HepG2 (cell line): Measurements from ENCODE around the gene LRP2. TPM values are rescaled to one million over a fixed set of nuclear protein-coding genes. Genes with fewer than 3 reads are reported as not detected.

ENCODE experiments used
- ATAC-seq: fragments of 200-7000 bp; cut with Tn5 transposase; 3 replicates; pipeline ENCODE4 v1.9.1; 2020; ENCODE audit warnings: mild to moderate bottlenecking, moderate library complexity
- BruUV-seq: library from RNA; stranded (reverse); fragments of 400-500 nt; replicated peaks from 2 replicates; lab custom pipeline; 2021; lab: Mats Ljungman, UMichigan
- CTCF ChIA-PET: fragments of 300-600 bp; formaldehyde crosslinking; extraction: SDS; loops from one replicate; lab custom pipeline; 2021; ENCODE audit warnings: low total read pairs, inconsistent platforms, low intra/inter-chr PET ratio; lab: Yijun Ruan, JAX
- POLR2A ChIA-PET: fragments of 350-600 bp; sonication (Branson Sonifier 250); formaldehyde crosslinking; loops from one replicate; lab custom pipeline; 2020; ENCODE audit warnings: antibody characterized with exemption, inconsistent platforms; lab: Yijun Ruan, JAX
- DNase-seq: peaks from one replicate; pipeline ENCODE4 v3.0.0-alpha.2; 2015; ENCODE audit warnings: low spot score
- FAIRE-seq: peaks from 3 replicates; lab custom pipeline; 2011; peaks lifted over from hg19 to GRCh38; lab: Jason Lieb, UNC
- H2AFZ ChIP-seq: one replicate; pipeline ENCODE4 v1.6.1; 2011; ENCODE audit warnings: low read length, inconsistent platforms
- H3K27ac ChIP-seq: fragments of 300-600 bp; 3 replicates; pipeline ENCODE4 v1.8.0; 2011; ENCODE audit warnings: mixed run types, mild to moderate bottlenecking, mixed read lengths, low read length, inconsistent platforms; ENCODE audit not compliant: insufficient read depth; ENCODE audit errors: extremely low read length
- H3K27me3 ChIP-seq, 2 experiments: fragments of 200-600 bp in 1 of 2; 2 replicates in 1 of 2; 3 replicates in 1 of 2; pipeline versions ENCODE4 v1.6.0 to v1.8.0; 2011; ENCODE audit warnings: low read length in 2 of 2, mild to moderate bottlenecking in 2 of 2, moderate library complexity in 2 of 2, inconsistent platforms in 1 of 2; ENCODE audit not compliant: insufficient read depth in 2 of 2, control insufficient read depth in 1 of 2
- H3K36me3 ChIP-seq, 2 experiments: fragments of 200-600 bp in 1 of 2; replicated peaks in 1 of 2; 2 replicates in 1 of 2; 3 replicates in 1 of 2; pipeline versions ENCODE4 v1.5.1 to v1.8.0; 2011; ENCODE audit warnings: low read length in 2 of 2, inconsistent platforms in 1 of 2; ENCODE audit not compliant: insufficient read depth in 2 of 2, control insufficient read depth in 1 of 2
- H3K4me1 ChIP-seq: 2 replicates; pipeline ENCODE4 v1.5.1; 2012; ENCODE audit warnings: low read length, inconsistent platforms; ENCODE audit not compliant: insufficient read depth
- H3K4me2 ChIP-seq: 2 replicates; pipeline ENCODE4 v1.6.0; 2011; ENCODE audit warnings: low read depth, low read length, inconsistent platforms
- H3K4me3 ChIP-seq, 3 experiments: fragments of 200-600 bp in 1 of 3; sonication (generic), shearing (Covaris generic) in 1 of 3; replicated peaks in 1 of 3; 2 replicates each; pipeline ENCODE4 v1.5.1; 2011 to 2016; ENCODE audit warnings: low read length in 3 of 3, inconsistent platforms in 2 of 3, low read depth in 2 of 3, mild to moderate bottlenecking in 2 of 3, control low read depth in 1 of 3, mixed read lengths in 1 of 3; ENCODE audit not compliant: insufficient read depth in 1 of 3
- H3K79me2 ChIP-seq: one replicate; pipeline ENCODE4 v1.6.1; 2011; ENCODE audit warnings: low read length, inconsistent platforms; ENCODE audit not compliant: insufficient read depth
- H3K9ac ChIP-seq: 2 replicates; pipeline ENCODE4 v1.6.0; 2011; ENCODE audit warnings: mild to moderate bottlenecking, low read depth, low read length, inconsistent platforms; ENCODE audit not compliant: insufficient read depth
- H3K9me3 ChIP-seq: 2 replicates; pipeline ENCODE4 v1.5.1; 2012; ENCODE audit warnings: mild to moderate bottlenecking, low read length
- H4K20me1 ChIP-seq: 2 replicates; pipeline ENCODE4 v1.6.0; 2011; ENCODE audit warnings: inconsistent platforms, mild to moderate bottlenecking, low read length, moderate library complexity; ENCODE audit not compliant: insufficient read depth
- ATF2 ChIP-seq: sonication (generic); formaldehyde crosslinking; IDR thresholded peaks from 2 replicates; pipeline ENCODE4 v1.4.0; 2020; ENCODE audit warnings: missing genetic modification reagents
- DNMT1 ChIP-seq: sonication (generic); formaldehyde crosslinking; IDR thresholded peaks from 2 replicates; pipeline ENCODE4 v1.5.1; 2020; ENCODE audit warnings: mild to moderate bottlenecking, missing genetic modification reagents
- FOSL1 ChIP-seq: sonication (generic); formaldehyde crosslinking; IDR thresholded peaks from 2 replicates; pipeline ENCODE4 v1.9.0; 2021; ENCODE audit warnings: missing genetic modification reagents, borderline replicate concordance
- FOXA1 ChIP-seq, 2 experiments: fragments of 450-650 bp in 1 of 2; sonication (generic) in 1 of 2; formaldehyde crosslinking in 1 of 2; IDR thresholded peaks; 2 replicates each; pipeline versions ENCODE4 v1.4.0 to v1.6.1; 2016 to 2020; ENCODE audit warnings: missing genetic modification reagents in 1 of 2
- HBP1 ChIP-seq: IDR thresholded peaks from 2 replicates; pipeline ENCODE4 v1.6.1; 2016; ENCODE audit warnings: low read depth, control low read depth
- HNRNPLL ChIP-seq: fragments of 200-400 bp; formaldehyde crosslinking; IDR thresholded peaks from 2 replicates; pipeline ENCODE4 v1.6.1; 2017; ENCODE audit warnings: mild to moderate bottlenecking, low read depth, low read length; ENCODE audit not compliant: poor library complexity, severe bottlenecking
- IRX3 ChIP-seq: sonication (generic); formaldehyde crosslinking; IDR thresholded peaks from 2 replicates; pipeline ENCODE4 v1.8.1; 2023; ENCODE audit warnings: mild to moderate bottlenecking, low read depth, missing genetic modification reagents, borderline replicate concordance
- MAFF ChIP-seq: IDR thresholded peaks from 2 replicates; pipeline ENCODE4 v1.6.1; 2011; ENCODE audit warnings: low read depth, low read length, improper control_type of control experiment
- MLLT10 ChIP-seq: sonication (generic); formaldehyde crosslinking; IDR thresholded peaks from 2 replicates; pipeline ENCODE4 v1.4.0; 2020; ENCODE audit warnings: missing genetic modification reagents
- MYNN ChIP-seq: sonication (generic); formaldehyde crosslinking; IDR thresholded peaks from 2 replicates; pipeline ENCODE4 v1.4.0; 2020; ENCODE audit warnings: mild to moderate bottlenecking, low read depth, missing genetic modification reagents
- NFKB2 ChIP-seq: sonication (generic); formaldehyde crosslinking; IDR thresholded peaks from 2 replicates; pipeline ENCODE4 v1.4.0; 2020; ENCODE audit warnings: missing genetic modification reagents, borderline replicate concordance
- NFYB ChIP-seq: sonication (generic); formaldehyde crosslinking; IDR thresholded peaks from 2 replicates; pipeline ENCODE4 v1.4.0; 2020; ENCODE audit warnings: missing genetic modification reagents
- ZEB1 ChIP-seq: IDR thresholded peaks from 2 replicates; pipeline ENCODE4 v1.6.1; 2012; ENCODE audit warnings: mild to moderate bottlenecking, low read depth, inconsistent platforms; ENCODE audit not compliant: insufficient replicate concordance
- ZFY ChIP-seq: sonication (generic); formaldehyde crosslinking; IDR thresholded peaks from 2 replicates; pipeline ENCODE4 v1.4.0; 2020; ENCODE audit warnings: missing genetic modification reagents
- ZNF432 ChIP-seq: sonication (generic); formaldehyde crosslinking; IDR thresholded peaks from 2 replicates; pipeline ENCODE4 v1.5.0; 2020; ENCODE audit warnings: missing genetic modification reagents, mild to moderate bottlenecking, borderline replicate concordance
- ZNF766 ChIP-seq: sonication (generic); formaldehyde crosslinking; IDR thresholded peaks from 2 replicates; pipeline ENCODE4 v1.5.0; 2020; ENCODE audit warnings: missing genetic modification reagents, borderline replicate concordance
- ZNF776 ChIP-seq: sonication (generic); formaldehyde crosslinking; IDR thresholded peaks from 2 replicates; pipeline ENCODE4 v1.4.0; 2020; ENCODE audit warnings: mild to moderate bottlenecking, missing genetic modification reagents
- in situ Hi-C: cut with HindIII; loops from 2 replicates; pipeline ENCODE4 v1.10.0; 2017; ENCODE audit warnings: low pct_unique_long_range_greater_than_20kb; ENCODE audit not compliant: extremely low pct_ligation_motif_present
- intact Hi-C: fragments of 100-400 bp; cut with micrococcal nuclease; formaldehyde crosslinking; loops from one replicate; pipeline ENCODE4 v1.10.0; 2022; ENCODE audit not compliant: unreplicated experiment
- polyA plus RNA-seq, 8 experiments: library from polyadenylated mRNA; depleted of rRNA in 3 of 8; stranded (reverse) in 7 of 8; unstranded in 1 of 8; fragments of >200 nt; fragmentation: Illumina TruSeq in 4 of 8; extraction: Trizol in 4 of 8; gene quantifications; 2 replicates each; pipeline versions ENCODE4 v1.2.1 to v1.2.3, GENCODE V29; 2011 to 2016; ENCODE audit warnings: low read depth in 4 of 8, missing spikeins in 1 of 8, mixed read lengths in 1 of 8; ENCODE audit not compliant: insufficient read depth in 1 of 8
- total RNA-seq, 5 experiments: library from RNA; depleted of rRNA; stranded (reverse); fragments of >200 nt; fragmentation: Illumina TruSeq; extraction: Trizol; gene quantifications; 2 replicates each; pipeline ENCODE4 v1.2.3, GENCODE V29; 2016; ENCODE audit warnings: low read depth in 1 of 5
- TF ChIP-seq, protein P1 (sequence below): fragments of 450-650 bp; IDR thresholded peaks from 2 replicates; pipeline ENCODE4 v1.6.1; 2016
- TF ChIP-seq, protein P2 (sequence below): sonication (generic); formaldehyde crosslinking; IDR thresholded peaks from 2 replicates; pipeline ENCODE4 v1.4.0; 2020; ENCODE audit warnings: missing genetic modification reagents
- TF ChIP-seq, protein P3 (sequence below): sonication (generic); formaldehyde crosslinking; IDR thresholded peaks from 2 replicates; pipeline ENCODE4 v1.5.1; 2020; ENCODE audit warnings: missing genetic modification reagents, mild to moderate bottlenecking, borderline replicate concordance

The LRP2 gene
- total and polyA plus RNA-seq, 2 of the 13 experiments (the other 11 are each of a cell fraction or from before 2014, with no cell fraction given), result 0.03 to 0.15 TPM

DNA sequence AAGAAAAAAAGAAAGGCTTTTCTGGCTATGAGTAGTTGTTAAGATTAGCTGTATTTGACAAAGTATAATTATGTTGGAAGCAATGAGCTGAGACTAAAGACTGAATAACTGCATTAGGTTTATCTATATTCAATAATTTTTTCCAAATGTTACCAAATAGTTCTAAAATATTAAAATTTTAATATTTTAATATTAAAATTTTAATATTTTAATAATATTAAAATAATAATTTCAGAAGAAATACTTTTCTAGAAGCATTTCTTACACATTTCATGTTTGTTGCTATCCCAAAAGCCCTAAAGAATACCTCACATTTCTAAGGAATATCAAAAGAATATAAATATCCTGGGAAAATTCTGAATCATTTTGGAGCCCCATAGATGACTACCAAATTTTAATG lies 74.7 kb downstream of the LRP2 start:
- TF ChIP-seq NFYB (CRISPR knock-in tag) (no peak), FOXA1 (IDR thresholded peaks at IDR 0.05) (no peak), FOXA1 (CRISPR knock-in tag; IDR thresholded peaks at IDR 0.05) (no peak), ZNF766 (no peak), IRX3 (CRISPR knock-in tag) (no peak), HNRNPLL (no peak), HBP1 (CRISPR knock-in tag) (no peak), ATF2 (CRISPR knock-in tag) (no peak), MYNN (CRISPR knock-in tag) (no peak), MLLT10 (no peak), NFKB2 (CRISPR knock-in tag) (no peak), ZNF776 (CRISPR knock-in tag) (no peak), MAFF (no peak), ZFY (CRISPR knock-in tag) (no peak), DNMT1 (CRISPR knock-in tag) (no peak), FOSL1 (CRISPR knock-in tag) (no peak), ZEB1 (no peak), ZNF432 (CRISPR knock-in tag) (no peak)
- TF ChIP-seq, protein P1, sequence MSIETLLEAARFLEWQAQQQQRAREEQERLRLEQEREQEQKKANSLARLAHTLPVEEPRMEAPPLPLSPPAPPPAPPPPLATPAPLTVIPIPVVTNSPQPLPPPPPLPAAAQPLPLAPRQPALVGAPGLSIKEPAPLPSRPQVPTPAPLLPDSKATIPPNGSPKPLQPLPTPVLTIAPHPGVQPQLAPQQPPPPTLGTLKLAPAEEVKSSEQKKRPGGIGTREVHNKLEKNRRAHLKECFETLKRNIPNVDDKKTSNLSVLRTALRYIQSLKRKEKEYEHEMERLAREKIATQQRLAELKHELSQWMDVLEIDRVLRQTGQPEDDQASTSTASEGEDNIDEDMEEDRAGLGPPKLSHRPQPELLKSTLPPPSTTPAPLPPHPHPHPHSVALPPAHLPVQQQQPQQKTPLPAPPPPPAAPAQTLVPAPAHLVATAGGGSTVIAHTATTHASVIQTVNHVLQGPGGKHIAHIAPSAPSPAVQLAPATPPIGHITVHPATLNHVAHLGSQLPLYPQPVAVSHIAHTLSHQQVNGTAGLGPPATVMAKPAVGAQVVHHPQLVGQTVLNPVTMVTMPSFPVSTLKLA, result no peak
- TF ChIP-seq, protein P2, sequence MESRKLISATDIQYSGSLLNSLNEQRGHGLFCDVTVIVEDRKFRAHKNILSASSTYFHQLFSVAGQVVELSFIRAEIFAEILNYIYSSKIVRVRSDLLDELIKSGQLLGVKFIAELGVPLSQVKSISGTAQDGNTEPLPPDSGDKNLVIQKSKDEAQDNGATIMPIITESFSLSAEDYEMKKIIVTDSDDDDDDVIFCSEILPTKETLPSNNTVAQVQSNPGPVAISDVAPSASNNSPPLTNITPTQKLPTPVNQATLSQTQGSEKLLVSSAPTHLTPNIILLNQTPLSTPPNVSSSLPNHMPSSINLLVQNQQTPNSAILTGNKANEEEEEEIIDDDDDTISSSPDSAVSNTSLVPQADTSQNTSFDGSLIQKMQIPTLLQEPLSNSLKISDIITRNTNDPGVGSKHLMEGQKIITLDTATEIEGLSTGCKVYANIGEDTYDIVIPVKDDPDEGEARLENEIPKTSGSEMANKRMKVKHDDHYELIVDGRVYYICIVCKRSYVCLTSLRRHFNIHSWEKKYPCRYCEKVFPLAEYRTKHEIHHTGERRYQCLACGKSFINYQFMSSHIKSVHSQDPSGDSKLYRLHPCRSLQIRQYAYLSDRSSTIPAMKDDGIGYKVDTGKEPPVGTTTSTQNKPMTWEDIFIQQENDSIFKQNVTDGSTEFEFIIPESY (CRISPR knock-in tag), result no peak
- TF ChIP-seq, protein P3, sequence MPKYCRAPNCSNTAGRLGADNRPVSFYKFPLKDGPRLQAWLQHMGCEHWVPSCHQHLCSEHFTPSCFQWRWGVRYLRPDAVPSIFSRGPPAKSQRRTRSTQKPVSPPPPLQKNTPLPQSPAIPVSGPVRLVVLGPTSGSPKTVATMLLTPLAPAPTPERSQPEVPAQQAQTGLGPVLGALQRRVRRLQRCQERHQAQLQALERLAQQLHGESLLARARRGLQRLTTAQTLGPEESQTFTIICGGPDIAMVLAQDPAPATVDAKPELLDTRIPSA, result no peak
- TF ChIP-seq, all 625 proteins: peak for 0
- H3K9ac ChIP-seq, result no peak overlapping the region
- no peak for FAIRE-seq
- no peak for DNase-seq
- H2AFZ ChIP-seq, result no peak overlapping the region
- no peaks in the 10 kb centered on the region for H3K9me3 ChIP-seq
- H3K4me3 ChIP-seq, result no peak overlapping the region
- no peak overlapping the region for H3K27ac ChIP-seq
- peaks cover 0 to 14% of the 10 kb centered on the region in 2 experiments; a peak in 1 of 5 replicates for H3K27me3 ChIP-seq
- POLR2A ChIA-PET, result no interaction called here
- H3K36me3 ChIP-seq, result no peaks in the 10 kb centered on the region
- H3K4me1 ChIP-seq, result no peaks in the 10 kb centered on the region
- no TSS peak for BruUV-seq
- CTCF ChIA-PET, result no interaction called here
- no peak overlapping the region for H3K4me2 ChIP-seq
- in situ Hi-C loops, result no loop called here
- ATAC-seq, result no peak
- H4K20me1 ChIP-seq, result no peaks in the 10 kb centered on the region
- no peaks in the 10 kb centered on the region for H3K79me2 ChIP-seq
- intact Hi-C loops, result no loop called here
